ENCODE results near the gene PHACTR4.
"Not testable (repeated sequence)": the region's sequence is repeated elsewhere in the genome, so short reads cannot be mapped to it uniquely, and the experiment has no call there.

PHACTR4 gene

GRCh38 chr1:28329395-28330153 lies 40.0 kb upstream of the PHACTR4 start:
- no peak for TF ChIP-seq CTCF (IDR thresholded peaks at IDR 0.05; ENCODE audit: extremely low read depth, insufficient read depth, missing control alignments)
- no peak for DNase-seq (ENCODE audit: low spot score)
- in situ Hi-C loops (cut with MboI; ENCODE audit: low pct_unique_long_range_greater_than_20kb, low sequenced_read_pairs, unreplicated experiment): no loop called here

- in situ Hi-C loops (cut with MboI; ENCODE audit: low pct_unique_long_range_greater_than_20kb, low sequenced_read_pairs, unreplicated experiment): no loop called here
- TF ChIP-seq CTCF (IDR thresholded peaks at IDR 0.05; ENCODE audit: extremely low read depth, insufficient read depth, missing control alignments): no peak
- no peak for DNase-seq (ENCODE audit: low spot score)
Observed at GRCh38 chr1:28338897-28339296, 30.6 kb upstream of the PHACTR4 start.

- in situ Hi-C loops (cut with MboI; ENCODE audit: low pct_unique_long_range_greater_than_20kb, low sequenced_read_pairs, unreplicated experiment): no loop called here
- no peak for DNase-seq (ENCODE audit: low spot score)
- no peak for TF ChIP-seq CTCF (IDR thresholded peaks at IDR 0.05; ENCODE audit: extremely low read depth, insufficient read depth, missing control alignments)
Observed at GRCh38 chr1:28339551-28339950, 30.0 kb upstream of the PHACTR4 start.

GRCh38 chr1:28340221-28340974 lies 29.1 kb upstream of the PHACTR4 start:
- no peak for DNase-seq (ENCODE audit: low spot score)
- TF ChIP-seq CTCF (IDR thresholded peaks at IDR 0.05; ENCODE audit: extremely low read depth, insufficient read depth, missing control alignments): no peak
- in situ Hi-C loops (cut with MboI; ENCODE audit: low pct_unique_long_range_greater_than_20kb, low sequenced_read_pairs, unreplicated experiment): no loop called here

GRCh38 chr1:28341591-28341990 lies 27.9 kb upstream of the PHACTR4 start:
- DNase-seq (ENCODE audit: low spot score): no peak
- no peak for TF ChIP-seq CTCF (IDR thresholded peaks at IDR 0.05; ENCODE audit: extremely low read depth, insufficient read depth, missing control alignments)
- in situ Hi-C loops (cut with MboI; ENCODE audit: low pct_unique_long_range_greater_than_20kb, low sequenced_read_pairs, unreplicated experiment): no loop called here

- DNase-seq (ENCODE audit: low spot score): no peak
- no peak for TF ChIP-seq CTCF (IDR thresholded peaks at IDR 0.05; ENCODE audit: extremely low read depth, insufficient read depth, missing control alignments)
- in situ Hi-C loops (cut with MboI; ENCODE audit: low pct_unique_long_range_greater_than_20kb, low sequenced_read_pairs, unreplicated experiment): no loop called here
Observed at GRCh38 chr1:28343405-28343804, 26.1 kb upstream of the PHACTR4 start.

- DNase-seq (ENCODE audit: low spot score); in situ Hi-C loops (cut with MboI; ENCODE audit: low pct_unique_long_range_greater_than_20kb, low sequenced_read_pairs, unreplicated experiment): not testable (repeated sequence)
Observed at GRCh38 chr1:28353248-28353810, 16.2 kb upstream of the PHACTR4 start.
